ENCODE data around the gene PLCL1.
"Not testable (repeated sequence)": the region's sequence is repeated elsewhere in the genome, so short reads cannot be mapped to it uniquely, and the experiment has no call there.

PLCL1 gene

DNA sequence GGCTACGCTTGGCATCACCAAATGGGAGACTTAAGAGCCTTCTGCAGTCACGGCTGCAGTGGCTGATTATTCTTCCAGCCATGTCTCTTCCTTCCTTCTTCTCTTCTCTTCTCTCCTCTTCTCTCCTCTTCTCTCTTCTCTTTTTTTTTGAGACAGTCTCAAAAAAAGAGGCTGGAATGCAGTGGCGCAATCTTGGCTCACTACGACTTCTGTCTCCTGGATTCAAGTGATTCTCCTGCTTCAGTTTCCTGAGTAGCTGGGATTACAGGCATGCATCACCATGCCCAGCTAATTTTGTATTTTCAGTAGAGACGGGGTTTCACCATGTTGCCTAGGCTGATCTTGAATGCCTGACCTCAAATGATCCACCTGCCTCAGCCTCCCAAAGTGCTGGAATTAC lies 225.2 kb downstream of the PLCL1 start:
- not testable (repeated sequence) for H3K4me3 ChIP-seq (ENCODE audit: low read length); H3K36me3 ChIP-seq (ENCODE audit: control insufficient read depth, low read depth, low read length); H3K9me3 ChIP-seq (ENCODE audit: control insufficient read depth, low read depth, low read length); H3K27ac ChIP-seq (ENCODE audit: low read length); H3K27me3 ChIP-seq (ENCODE audit: control insufficient read depth, insufficient read depth, low read length); H3K9ac ChIP-seq (ENCODE audit: low read length); H3K4me1 ChIP-seq (ENCODE audit: control insufficient read depth, low read depth, low read length)

DNA sequence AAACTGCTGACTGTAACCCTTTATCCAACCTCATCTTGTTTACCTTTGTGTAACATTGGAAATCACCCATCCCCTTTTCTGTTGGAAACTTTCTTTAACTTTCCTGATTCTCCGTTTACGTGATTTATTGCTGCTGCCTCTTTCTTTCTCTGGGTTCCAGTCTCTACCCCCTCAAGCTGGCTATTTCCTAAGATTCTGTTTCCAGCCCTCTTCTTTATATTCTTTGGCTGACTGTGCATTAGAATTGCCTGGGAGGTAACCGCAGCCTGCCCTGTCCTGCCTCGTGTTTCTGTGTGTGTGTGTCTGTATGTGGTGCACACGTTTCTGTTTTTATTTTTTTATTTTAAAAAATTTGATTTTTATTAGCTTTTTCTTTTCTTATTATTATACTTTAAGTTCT lies 229.2 kb downstream of the PLCL1 start:
- Histone ChIP-seq H3K9ac (ENCODE audit: low read length) (no peak overlapping the region), H3K9me3 (ENCODE audit: control insufficient read depth, low read depth, low read length) (no peaks in the 10 kb centered on the region), H3K4me1 (ENCODE audit: control insufficient read depth, low read depth, low read length) (no peaks in the 10 kb centered on the region), H3K27ac (ENCODE audit: low read length) (no peak overlapping the region), H3K4me3 (ENCODE audit: low read length) (no peak overlapping the region), H3K36me3 (ENCODE audit: control insufficient read depth, low read depth, low read length) (no peaks in the 10 kb centered on the region), H3K27me3 (ENCODE audit: control insufficient read depth, insufficient read depth, low read length) (no peaks in the 10 kb centered on the region)

DNA sequence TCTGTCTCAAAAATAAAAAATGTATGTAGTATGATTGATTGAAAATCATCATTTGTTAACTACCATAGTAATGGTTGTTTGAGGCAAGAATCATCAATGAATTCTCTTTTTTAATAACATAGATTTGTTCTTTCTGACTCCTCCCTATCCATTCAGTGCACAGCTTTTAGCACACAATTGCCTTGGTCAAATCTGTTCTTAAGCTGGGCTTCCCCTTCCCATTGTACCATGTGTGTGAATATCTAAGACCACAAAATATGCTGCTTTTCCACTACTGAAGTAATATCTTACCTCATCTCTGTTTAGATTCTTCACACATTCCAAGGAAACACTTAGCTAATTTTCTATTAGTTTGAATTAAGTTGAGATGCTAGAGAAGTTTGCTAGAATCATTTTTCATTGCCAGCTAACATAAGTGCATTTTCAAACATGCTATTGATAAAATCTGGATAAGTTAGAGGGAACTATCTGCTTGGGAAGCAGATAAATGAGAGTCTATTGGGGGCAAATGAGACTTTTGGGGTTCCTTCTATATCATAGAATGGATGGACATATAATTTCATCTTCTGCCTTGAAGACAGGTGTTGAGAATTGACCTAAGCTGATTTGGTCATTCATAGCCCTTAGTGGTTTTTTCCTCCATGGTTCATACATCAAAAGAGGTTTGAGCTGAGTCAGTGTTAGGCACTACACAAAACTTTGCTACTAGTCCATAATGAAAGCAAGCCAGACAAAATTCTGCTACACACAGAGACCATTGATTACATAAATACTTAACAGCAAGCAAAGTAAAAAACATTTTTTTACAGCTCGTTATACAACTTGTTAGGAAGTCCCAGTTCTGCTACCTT lies 231.9 kb downstream of the PLCL1 start:
- H3K9me3 ChIP-seq (ENCODE audit: control insufficient read depth, low read depth, low read length) = no peaks in the 10 kb centered on the region

DNA sequence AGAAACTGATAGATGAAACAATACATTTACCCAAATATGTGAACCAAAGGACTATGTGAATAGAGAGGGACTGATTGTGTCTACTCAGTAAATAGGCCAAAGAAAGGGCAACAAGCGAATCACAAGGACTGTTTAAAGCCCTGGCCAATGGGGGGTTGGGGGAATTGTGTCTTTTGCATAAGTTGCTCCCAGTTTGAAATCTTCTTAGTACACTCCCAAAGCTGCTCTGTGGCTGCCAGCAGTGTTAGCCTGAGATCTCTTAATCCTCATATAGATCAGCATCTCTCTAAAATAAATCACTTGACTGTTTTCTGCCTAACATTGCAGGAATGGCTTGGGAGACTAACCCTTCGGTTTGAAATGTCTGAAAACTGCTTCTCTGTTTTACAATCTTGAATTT lies 236.4 kb downstream of the PLCL1 start:
- Histone ChIP-seq H3K27ac (ENCODE audit: low read length) (no peak overlapping the region), H3K36me3 (ENCODE audit: control insufficient read depth, low read depth, low read length) (no peaks in the 10 kb centered on the region), H3K4me1 (ENCODE audit: control insufficient read depth, low read depth, low read length) (peaks cover 8% of the 10 kb centered on the region), H3K4me3 (ENCODE audit: low read length) (no peak overlapping the region), H3K9me3 (ENCODE audit: control insufficient read depth, low read depth, low read length) (no peaks in the 10 kb centered on the region), H3K9ac (ENCODE audit: low read length) (no peak overlapping the region), H3K27me3 (ENCODE audit: control insufficient read depth, insufficient read depth, low read length) (no peaks in the 10 kb centered on the region)

More for the DNA sequence above, 231.9 kb downstream of the PLCL1 start:
- no peak overlapping the region for H3K9ac ChIP-seq (ENCODE audit: low read length)
- H3K4me1 ChIP-seq (ENCODE audit: control insufficient read depth, low read depth, low read length) = peaks cover 5% of the 10 kb centered on the region
- H3K27me3 ChIP-seq (ENCODE audit: control insufficient read depth, insufficient read depth, low read length) = no peaks in the 10 kb centered on the region
- H3K27ac ChIP-seq (ENCODE audit: low read length) = no peak overlapping the region
- H3K4me3 ChIP-seq (ENCODE audit: low read length) = no peak overlapping the region
- H3K36me3 ChIP-seq (ENCODE audit: control insufficient read depth, low read depth, low read length) = no peaks in the 10 kb centered on the region

DNA sequence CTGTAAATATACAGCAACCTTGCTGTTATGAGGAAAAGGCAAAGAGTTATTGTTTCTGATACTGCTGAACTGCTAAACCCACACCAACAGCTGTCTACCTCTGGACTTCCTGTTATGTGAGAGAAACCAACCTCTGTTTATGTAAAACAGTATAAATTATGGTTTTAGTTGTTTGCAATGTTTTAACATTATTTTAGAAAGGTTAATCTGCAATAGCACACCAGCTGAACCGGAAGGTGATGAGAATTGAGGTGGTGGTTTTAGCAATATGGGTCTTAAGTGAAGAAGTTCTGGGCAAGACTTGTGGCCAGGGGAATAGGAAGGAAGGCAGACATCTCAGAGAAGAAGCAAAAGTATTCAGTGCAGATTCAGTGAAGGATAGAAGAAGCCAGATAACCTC lies 237.8 kb downstream of the PLCL1 start:
- Histone ChIP-seq H3K27ac (ENCODE audit: low read length) (no peak overlapping the region), H3K4me1 (ENCODE audit: control insufficient read depth, low read depth, low read length) (peaks cover 9% of the 10 kb centered on the region), H3K9me3 (ENCODE audit: control insufficient read depth, low read depth, low read length) (no peaks in the 10 kb centered on the region), H3K27me3 (ENCODE audit: control insufficient read depth, insufficient read depth, low read length) (no peaks in the 10 kb centered on the region), H3K4me3 (ENCODE audit: low read length) (no peak overlapping the region), H3K9ac (ENCODE audit: low read length) (no peak overlapping the region), H3K36me3 (ENCODE audit: control insufficient read depth, low read depth, low read length) (no peaks in the 10 kb centered on the region)

DNA sequence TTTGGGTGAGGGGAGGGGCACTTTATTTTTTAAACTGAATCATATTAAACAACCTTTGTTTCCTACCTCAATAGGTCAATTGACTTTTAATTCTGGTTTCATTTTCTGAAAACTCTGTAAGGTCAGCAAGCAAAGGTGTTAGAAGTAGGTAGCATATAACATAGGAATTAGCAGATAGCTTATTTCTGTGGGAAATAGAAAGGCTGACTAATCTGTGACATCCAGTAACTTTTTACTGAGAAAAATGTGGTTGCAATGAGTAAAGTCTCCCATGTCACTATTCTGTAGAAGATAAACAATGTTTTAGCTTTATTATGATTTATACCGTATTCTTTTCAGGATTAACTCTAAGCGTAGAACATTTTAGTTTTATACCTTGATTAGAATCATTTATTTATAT lies 240.4 kb downstream of the PLCL1 start:
- no peaks in the 10 kb centered on the region for H3K9me3 ChIP-seq (ENCODE audit: control insufficient read depth, low read depth, low read length)
- H3K36me3 ChIP-seq (ENCODE audit: control insufficient read depth, low read depth, low read length) = no peaks in the 10 kb centered on the region
- no peak overlapping the region for H3K4me3 ChIP-seq (ENCODE audit: low read length)
- H3K27ac ChIP-seq (ENCODE audit: low read length) = no peak overlapping the region
- no peak overlapping the region for H3K9ac ChIP-seq (ENCODE audit: low read length)
- H3K27me3 ChIP-seq (ENCODE audit: control insufficient read depth, insufficient read depth, low read length) = no peaks in the 10 kb centered on the region
- peaks cover 9% of the 10 kb centered on the region for H3K4me1 ChIP-seq (ENCODE audit: control insufficient read depth, low read depth, low read length)

DNA sequence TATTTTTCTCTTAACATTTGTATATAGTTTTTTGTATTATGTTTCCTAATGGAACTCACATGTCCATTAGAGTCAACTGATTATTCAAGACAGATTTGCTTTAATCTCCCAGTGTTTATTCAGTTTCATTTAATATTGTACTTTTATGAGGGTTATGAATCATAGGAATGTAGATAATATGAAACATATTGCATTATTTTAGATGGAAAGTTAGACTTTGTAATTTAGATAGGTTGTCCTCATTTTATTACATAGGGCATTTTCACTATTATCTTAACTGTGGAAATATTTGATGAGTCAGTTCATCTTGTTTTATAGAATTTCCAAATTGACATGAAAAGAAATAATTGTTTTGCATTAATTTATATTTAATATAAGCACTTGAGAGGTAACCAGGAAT lies 240.8 kb downstream of the PLCL1 start:
- no peak overlapping the region for H3K9ac ChIP-seq (ENCODE audit: low read length)
- no peaks in the 10 kb centered on the region for H3K36me3 ChIP-seq (ENCODE audit: control insufficient read depth, low read depth, low read length)
- no peaks in the 10 kb centered on the region for H3K9me3 ChIP-seq (ENCODE audit: control insufficient read depth, low read depth, low read length)

DNA sequence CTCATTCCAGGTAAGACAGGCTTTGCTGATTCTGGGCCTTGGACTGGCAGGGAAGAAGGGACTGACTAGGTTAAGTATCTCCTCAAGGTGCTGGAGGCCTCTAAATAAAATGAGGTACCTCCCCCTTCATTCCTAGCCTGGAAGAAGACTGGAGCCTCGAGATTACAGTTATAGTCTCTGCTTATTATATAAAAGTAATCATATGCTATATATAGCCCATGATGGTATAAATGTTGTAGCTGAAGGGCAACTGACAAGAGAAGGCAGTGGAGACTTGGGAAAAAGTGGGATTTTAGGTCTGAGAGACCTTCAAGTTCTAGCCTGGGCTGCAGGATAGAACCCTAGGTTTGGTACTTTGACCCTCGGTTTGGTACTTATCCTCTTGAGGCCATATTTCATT lies 248.3 kb downstream of the PLCL1 start:
- Histone ChIP-seq H3K27ac (ENCODE audit: low read length) (no peak overlapping the region), H3K9me3 (ENCODE audit: control insufficient read depth, low read depth, low read length) (no peaks in the 10 kb centered on the region), H3K9ac (ENCODE audit: low read length) (no peak overlapping the region), H3K27me3 (ENCODE audit: control insufficient read depth, insufficient read depth, low read length) (no peaks in the 10 kb centered on the region), H3K4me3 (ENCODE audit: low read length) (no peak overlapping the region), H3K4me1 (ENCODE audit: control insufficient read depth, low read depth, low read length) (no peaks in the 10 kb centered on the region), H3K36me3 (ENCODE audit: control insufficient read depth, low read depth, low read length) (no peaks in the 10 kb centered on the region)

More for the DNA sequence above, 240.8 kb downstream of the PLCL1 start:
- Histone ChIP-seq H3K27me3 (ENCODE audit: control insufficient read depth, insufficient read depth, low read length) (no peaks in the 10 kb centered on the region), H3K4me1 (ENCODE audit: control insufficient read depth, low read depth, low read length) (peaks cover 9% of the 10 kb centered on the region), H3K27ac (ENCODE audit: low read length) (no peak overlapping the region), H3K4me3 (ENCODE audit: low read length) (no peak overlapping the region)

DNA sequence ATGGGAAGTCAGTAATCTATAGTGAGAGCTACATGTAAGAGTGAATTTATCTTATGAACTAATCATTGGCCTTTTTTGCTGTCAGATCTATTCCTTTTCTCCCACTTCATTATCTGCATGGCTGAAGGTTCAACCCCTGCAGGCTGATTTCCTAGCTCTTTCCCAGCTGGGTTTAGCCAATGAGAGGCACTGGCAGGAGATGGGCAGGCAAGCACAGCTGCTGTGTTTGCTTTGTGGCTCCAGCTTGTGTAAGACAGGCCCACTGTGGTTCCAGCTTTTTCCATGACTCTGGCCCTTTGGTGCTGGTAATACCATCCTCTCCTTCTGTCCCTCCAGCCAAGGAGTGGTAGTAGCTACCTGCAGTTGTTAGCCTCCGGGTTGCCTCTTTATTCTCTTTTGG lies 248.8 kb downstream of the PLCL1 start:
- Histone ChIP-seq H3K9ac (ENCODE audit: low read length) (no peak overlapping the region), H3K27ac (ENCODE audit: low read length) (no peak overlapping the region), H3K4me1 (ENCODE audit: control insufficient read depth, low read depth, low read length) (no peaks in the 10 kb centered on the region), H3K27me3 (ENCODE audit: control insufficient read depth, insufficient read depth, low read length) (no peaks in the 10 kb centered on the region), H3K36me3 (ENCODE audit: control insufficient read depth, low read depth, low read length) (no peaks in the 10 kb centered on the region), H3K4me3 (ENCODE audit: low read length) (no peak overlapping the region), H3K9me3 (ENCODE audit: control insufficient read depth, low read depth, low read length) (no peaks in the 10 kb centered on the region)

DNA sequence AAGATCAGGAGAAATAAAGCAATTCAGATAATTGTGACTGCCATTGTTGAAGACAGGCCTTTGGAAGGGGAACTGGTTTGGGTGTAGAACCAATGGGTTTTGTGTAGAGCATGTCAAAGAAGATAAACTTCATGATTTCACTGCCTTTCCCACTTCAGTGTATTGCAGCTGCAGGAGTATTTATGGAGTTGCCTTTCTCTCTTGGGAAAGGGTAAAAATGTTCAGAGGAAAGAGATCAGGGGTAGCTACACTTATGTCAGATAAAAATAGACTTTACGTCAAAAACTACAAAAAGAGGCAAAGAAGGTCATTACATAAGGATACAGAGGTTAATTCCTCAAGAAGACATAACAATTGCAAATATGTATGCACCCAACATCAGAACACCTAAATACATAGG lies 249.4 kb downstream of the PLCL1 start:
- Histone ChIP-seq H3K4me3 (ENCODE audit: low read length) (no peak overlapping the region), H3K27ac (ENCODE audit: low read length) (no peak overlapping the region), H3K27me3 (ENCODE audit: control insufficient read depth, insufficient read depth, low read length) (no peaks in the 10 kb centered on the region), H3K4me1 (ENCODE audit: control insufficient read depth, low read depth, low read length) (no peaks in the 10 kb centered on the region), H3K9me3 (ENCODE audit: control insufficient read depth, low read depth, low read length) (no peaks in the 10 kb centered on the region), H3K36me3 (ENCODE audit: control insufficient read depth, low read depth, low read length) (no peaks in the 10 kb centered on the region), H3K9ac (ENCODE audit: low read length) (no peak overlapping the region)

DNA sequence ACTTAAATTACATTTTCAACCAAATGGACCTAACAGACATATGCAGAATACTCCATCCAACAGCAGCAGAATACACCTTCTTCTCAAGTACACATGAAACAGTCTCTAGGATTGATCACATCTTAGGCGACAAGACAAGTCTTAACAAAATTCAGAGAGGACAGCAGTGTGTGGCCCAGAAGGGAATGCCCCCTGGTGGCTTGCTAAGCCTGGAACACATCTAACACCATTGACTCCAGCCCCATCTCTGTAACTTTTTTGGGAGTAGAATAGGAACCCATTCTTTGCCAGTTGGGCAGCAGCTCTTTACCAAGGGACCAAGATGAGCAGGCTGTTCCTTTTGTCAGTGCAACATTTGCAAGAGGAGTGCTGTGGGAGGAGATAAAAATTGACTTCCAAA lies 249.9 kb downstream of the PLCL1 start:
- Histone ChIP-seq H3K9me3 (ENCODE audit: control insufficient read depth, low read depth, low read length) (no peaks in the 10 kb centered on the region), H3K27me3 (ENCODE audit: control insufficient read depth, insufficient read depth, low read length) (no peaks in the 10 kb centered on the region), H3K9ac (ENCODE audit: low read length) (no peak overlapping the region), H3K36me3 (ENCODE audit: control insufficient read depth, low read depth, low read length) (no peaks in the 10 kb centered on the region), H3K4me3 (ENCODE audit: low read length) (no peak overlapping the region), H3K27ac (ENCODE audit: low read length) (no peak overlapping the region), H3K4me1 (ENCODE audit: control insufficient read depth, low read depth, low read length) (no peaks in the 10 kb centered on the region)

DNA sequence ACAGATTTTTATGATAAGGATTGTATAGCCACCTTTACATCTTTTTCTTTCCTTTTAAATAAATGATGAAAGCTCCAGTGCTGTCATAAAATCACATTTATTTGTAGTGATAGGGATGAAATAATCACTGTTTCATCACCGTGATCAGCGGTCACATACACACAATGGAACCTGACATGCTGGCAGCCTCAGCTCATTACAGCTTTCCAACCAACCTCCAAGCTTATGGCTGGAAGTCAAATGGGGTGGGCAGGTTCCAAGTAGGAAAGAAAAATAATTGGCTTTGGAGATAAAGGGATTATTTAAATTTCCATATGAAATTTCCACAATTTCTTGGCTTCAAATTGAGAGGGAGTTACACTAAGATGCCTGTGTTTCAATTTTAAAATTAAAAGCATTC lies 251.3 kb downstream of the PLCL1 start:
- H3K9ac ChIP-seq (ENCODE audit: low read length) = no peak overlapping the region
- H3K27ac ChIP-seq (ENCODE audit: low read length) = no peak overlapping the region
- H3K4me3 ChIP-seq (ENCODE audit: low read length) = no peak overlapping the region
- no peaks in the 10 kb centered on the region for H3K27me3 ChIP-seq (ENCODE audit: control insufficient read depth, insufficient read depth, low read length)
- H3K4me1 ChIP-seq (ENCODE audit: control insufficient read depth, low read depth, low read length) = no peaks in the 10 kb centered on the region
- H3K36me3 ChIP-seq (ENCODE audit: control insufficient read depth, low read depth, low read length) = no peaks in the 10 kb centered on the region
- H3K9me3 ChIP-seq (ENCODE audit: control insufficient read depth, low read depth, low read length) = no peaks in the 10 kb centered on the region

All from iPS-18a (cell line).